Body of pancreas (tissue), 4 donors: Measurements from ENCODE around the gene RRAS.

Experiments used
- POLR2A ChIP-seq, 3 donors: fragments of 450-650 bp; IDR thresholded peaks; one replicate each; pipeline ENCODE4 v1.6.1; 2016; ENCODE audit warnings: antibody characterized with exemption in 3 of 3, mild to moderate bottlenecking in 2 of 3
- TF ChIP-seq, protein P1 (sequence below), 7 experiments: fragments of 450-650 bp in 4 of 7; fragments of 200-600 bp in 3 of 7; sonication (generic) in 3 of 7; IDR thresholded peaks; one replicate each; pipeline ENCODE4 v1.5.1; 2016 to 2019; ENCODE audit warnings: antibody characterized with exemption in 7 of 7

DNA sequence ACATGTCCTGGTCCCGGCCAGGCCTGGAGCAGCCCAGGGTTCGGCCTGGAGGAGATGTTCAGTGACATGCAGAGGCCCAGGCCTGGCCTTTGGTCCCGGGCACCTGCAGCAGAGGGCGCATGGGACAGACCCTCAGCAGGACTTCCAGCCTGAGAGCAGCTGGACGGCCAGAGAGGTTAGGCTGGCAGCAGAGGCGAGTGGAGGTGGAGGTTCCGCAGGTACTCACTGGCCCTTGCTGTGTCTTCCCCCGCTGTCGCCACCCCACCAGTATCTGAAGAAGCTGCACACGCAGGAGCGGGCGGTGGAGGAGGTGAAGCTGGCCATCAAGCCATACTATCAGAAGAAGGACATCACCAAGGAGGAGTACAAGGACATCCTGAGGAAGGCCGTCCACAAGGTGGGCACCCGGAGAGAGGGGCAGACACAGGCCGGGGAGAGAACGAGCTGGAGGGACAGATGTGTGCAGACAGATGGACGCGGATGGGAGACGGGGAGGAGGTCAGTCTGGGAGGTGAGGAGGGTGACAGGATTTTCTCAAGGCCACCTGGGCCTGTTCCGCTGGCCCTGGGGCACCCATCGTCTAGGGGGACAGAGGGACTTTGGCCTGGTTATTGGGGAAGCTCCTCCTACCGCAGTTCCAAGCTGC lies 17.7 kb upstream of the RRAS start:
- TF ChIP-seq, protein P1, sequence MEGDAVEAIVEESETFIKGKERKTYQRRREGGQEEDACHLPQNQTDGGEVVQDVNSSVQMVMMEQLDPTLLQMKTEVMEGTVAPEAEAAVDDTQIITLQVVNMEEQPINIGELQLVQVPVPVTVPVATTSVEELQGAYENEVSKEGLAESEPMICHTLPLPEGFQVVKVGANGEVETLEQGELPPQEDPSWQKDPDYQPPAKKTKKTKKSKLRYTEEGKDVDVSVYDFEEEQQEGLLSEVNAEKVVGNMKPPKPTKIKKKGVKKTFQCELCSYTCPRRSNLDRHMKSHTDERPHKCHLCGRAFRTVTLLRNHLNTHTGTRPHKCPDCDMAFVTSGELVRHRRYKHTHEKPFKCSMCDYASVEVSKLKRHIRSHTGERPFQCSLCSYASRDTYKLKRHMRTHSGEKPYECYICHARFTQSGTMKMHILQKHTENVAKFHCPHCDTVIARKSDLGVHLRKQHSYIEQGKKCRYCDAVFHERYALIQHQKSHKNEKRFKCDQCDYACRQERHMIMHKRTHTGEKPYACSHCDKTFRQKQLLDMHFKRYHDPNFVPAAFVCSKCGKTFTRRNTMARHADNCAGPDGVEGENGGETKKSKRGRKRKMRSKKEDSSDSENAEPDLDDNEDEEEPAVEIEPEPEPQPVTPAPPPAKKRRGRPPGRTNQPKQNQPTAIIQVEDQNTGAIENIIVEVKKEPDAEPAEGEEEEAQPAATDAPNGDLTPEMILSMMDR (IDR thresholded peaks at IDR 0.05) = no peak
- TF ChIP-seq POLR2A (IDR thresholded peaks at IDR 0.05) = no peak
